B cell (primary cell): ENCODE data around the gene SLC22A15.

ENCODE experiments used
- EZH2 ChIP-seq: IDR thresholded peaks from 2 replicates; pipeline ENCODE4 v1.6.1; 2012; ENCODE audit warnings: borderline replicate concordance, low read depth, mild to moderate bottlenecking, moderate library complexity, low read length; ENCODE audit not compliant: insufficient read depth, poor library complexity, severe bottlenecking
- TF ChIP-seq, protein P1 (sequence below): fragments of 200-600 bp; IDR thresholded peaks from one replicate; pipeline ENCODE4 v1.8.0; 2022; ENCODE audit warnings: antibody characterized with exemption, mild to moderate bottlenecking

DNA sequence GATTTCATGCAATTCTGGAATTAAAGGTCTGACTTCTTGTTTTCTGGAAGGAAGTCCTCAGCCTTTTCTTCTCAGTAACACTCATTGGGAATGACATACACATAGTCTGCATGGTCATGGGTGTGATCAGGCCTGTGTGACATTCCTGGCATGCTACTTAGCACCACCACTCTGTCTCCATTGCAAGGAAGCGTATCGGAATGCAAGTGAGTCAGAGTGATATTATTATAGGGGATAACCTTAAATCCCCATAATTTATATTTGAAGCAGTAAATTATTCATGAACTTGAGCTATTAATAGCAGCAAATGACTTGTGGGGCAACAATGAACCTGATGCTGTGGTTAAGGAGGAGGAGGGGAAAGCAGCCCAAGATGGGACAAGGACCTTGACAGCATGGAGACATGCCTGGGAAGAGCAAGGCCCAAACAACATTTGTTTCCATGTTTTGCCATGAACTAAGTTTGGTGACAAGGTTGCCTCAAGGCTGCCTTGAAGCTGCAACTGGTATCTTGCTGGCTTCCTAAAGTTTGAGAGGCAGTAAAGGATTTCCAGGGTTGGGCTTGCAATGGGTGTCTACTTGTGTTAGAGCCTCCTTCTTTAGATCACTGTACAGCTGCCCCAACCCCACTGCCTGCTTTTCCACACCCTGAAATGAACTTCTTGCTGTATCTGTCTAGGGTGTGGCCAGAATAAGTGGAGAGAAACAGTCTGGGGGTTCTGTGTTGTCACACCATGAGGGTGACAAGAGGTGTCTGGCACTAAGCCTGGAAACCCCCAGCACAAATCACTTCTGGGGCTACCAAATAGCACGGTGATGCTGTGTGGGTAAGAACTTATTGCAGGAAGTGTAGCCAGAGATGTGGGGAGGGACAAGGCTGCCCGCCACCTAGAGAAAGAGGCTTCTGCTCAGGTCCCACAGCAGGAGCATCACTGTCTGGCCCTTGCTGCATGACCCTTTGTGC, 139.4 kb downstream of the SLC22A15 start:
- no peak for TF ChIP-seq EZH2
- TF ChIP-seq, protein P1, sequence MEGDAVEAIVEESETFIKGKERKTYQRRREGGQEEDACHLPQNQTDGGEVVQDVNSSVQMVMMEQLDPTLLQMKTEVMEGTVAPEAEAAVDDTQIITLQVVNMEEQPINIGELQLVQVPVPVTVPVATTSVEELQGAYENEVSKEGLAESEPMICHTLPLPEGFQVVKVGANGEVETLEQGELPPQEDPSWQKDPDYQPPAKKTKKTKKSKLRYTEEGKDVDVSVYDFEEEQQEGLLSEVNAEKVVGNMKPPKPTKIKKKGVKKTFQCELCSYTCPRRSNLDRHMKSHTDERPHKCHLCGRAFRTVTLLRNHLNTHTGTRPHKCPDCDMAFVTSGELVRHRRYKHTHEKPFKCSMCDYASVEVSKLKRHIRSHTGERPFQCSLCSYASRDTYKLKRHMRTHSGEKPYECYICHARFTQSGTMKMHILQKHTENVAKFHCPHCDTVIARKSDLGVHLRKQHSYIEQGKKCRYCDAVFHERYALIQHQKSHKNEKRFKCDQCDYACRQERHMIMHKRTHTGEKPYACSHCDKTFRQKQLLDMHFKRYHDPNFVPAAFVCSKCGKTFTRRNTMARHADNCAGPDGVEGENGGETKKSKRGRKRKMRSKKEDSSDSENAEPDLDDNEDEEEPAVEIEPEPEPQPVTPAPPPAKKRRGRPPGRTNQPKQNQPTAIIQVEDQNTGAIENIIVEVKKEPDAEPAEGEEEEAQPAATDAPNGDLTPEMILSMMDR, result no peak
